PFSK-1 (cell line): ENCODE measurements around the gene IDUA.

ENCODE experiments used
- POLR2AphosphoS5 ChIP-seq: IDR thresholded peaks from 2 replicates; pipeline ENCODE4 v1.6.1; 2012; ENCODE audit warnings: low read depth, mild to moderate bottlenecking, control low read depth, low read length, moderate library complexity
- SIN3A ChIP-seq: IDR thresholded peaks from 2 replicates; pipeline ENCODE4 v1.6.1; 2012; ENCODE audit warnings: mild to moderate bottlenecking, low read length, moderate library complexity, borderline replicate concordance; ENCODE audit not compliant: insufficient read depth
- TF ChIP-seq, protein P1 (sequence below), 2 experiments: IDR thresholded peaks; 2 replicates each; pipeline versions ENCODE4 v1.6.1 to v1.8.0; 2011 to 2012; ENCODE audit warnings: low read depth in 2 of 2, low read length in 2 of 2, control low read depth in 1 of 2, inconsistent platforms in 1 of 2, mild to moderate bottlenecking in 1 of 2, moderate library complexity in 1 of 2; ENCODE audit not compliant: insufficient read depth in 1 of 2

DNA sequence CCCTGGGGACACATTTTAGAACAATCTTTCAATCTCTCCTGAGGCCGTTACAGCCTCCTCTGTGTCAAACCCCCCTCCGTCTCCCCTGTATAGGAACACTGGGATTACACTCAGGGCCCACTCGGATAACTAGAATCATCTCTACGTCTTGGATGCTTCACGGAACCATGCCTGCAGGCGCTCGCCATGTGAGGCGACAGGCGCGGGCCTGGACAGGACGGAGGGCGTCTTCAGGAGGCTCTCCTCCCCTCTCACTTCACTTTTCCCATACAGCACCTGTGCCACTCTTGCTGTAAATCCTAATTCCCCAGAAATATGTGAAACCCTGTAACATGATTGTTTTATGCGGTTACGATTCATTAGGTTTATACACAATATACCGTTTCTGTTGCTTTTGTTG is 4.0 kb upstream of the IDUA start:
- TF ChIP-seq SIN3A (no peak), POLR2AphosphoS5 (no peak)
- TF ChIP-seq, protein P1, sequence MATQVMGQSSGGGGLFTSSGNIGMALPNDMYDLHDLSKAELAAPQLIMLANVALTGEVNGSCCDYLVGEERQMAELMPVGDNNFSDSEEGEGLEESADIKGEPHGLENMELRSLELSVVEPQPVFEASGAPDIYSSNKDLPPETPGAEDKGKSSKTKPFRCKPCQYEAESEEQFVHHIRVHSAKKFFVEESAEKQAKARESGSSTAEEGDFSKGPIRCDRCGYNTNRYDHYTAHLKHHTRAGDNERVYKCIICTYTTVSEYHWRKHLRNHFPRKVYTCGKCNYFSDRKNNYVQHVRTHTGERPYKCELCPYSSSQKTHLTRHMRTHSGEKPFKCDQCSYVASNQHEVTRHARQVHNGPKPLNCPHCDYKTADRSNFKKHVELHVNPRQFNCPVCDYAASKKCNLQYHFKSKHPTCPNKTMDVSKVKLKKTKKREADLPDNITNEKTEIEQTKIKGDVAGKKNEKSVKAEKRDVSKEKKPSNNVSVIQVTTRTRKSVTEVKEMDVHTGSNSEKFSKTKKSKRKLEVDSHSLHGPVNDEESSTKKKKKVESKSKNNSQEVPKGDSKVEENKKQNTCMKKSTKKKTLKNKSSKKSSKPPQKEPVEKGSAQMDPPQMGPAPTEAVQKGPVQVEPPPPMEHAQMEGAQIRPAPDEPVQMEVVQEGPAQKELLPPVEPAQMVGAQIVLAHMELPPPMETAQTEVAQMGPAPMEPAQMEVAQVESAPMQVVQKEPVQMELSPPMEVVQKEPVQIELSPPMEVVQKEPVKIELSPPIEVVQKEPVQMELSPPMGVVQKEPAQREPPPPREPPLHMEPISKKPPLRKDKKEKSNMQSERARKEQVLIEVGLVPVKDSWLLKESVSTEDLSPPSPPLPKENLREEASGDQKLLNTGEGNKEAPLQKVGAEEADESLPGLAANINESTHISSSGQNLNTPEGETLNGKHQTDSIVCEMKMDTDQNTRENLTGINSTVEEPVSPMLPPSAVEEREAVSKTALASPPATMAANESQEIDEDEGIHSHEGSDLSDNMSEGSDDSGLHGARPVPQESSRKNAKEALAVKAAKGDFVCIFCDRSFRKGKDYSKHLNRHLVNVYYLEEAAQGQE (IDR thresholded peaks at IDR 0.05; ENCODE audit: insufficient read depth in 1 of 2, low read depth in 2 of 2, low read length in 2 of 2), result no peak
